Measurements from ENCODE around the gene ACAT1.
"Not testable (repeated sequence)": the region's sequence is repeated elsewhere in the genome, so short reads cannot be mapped to it uniquely, and the experiment has no call there.

ACAT1 gene

DNA sequence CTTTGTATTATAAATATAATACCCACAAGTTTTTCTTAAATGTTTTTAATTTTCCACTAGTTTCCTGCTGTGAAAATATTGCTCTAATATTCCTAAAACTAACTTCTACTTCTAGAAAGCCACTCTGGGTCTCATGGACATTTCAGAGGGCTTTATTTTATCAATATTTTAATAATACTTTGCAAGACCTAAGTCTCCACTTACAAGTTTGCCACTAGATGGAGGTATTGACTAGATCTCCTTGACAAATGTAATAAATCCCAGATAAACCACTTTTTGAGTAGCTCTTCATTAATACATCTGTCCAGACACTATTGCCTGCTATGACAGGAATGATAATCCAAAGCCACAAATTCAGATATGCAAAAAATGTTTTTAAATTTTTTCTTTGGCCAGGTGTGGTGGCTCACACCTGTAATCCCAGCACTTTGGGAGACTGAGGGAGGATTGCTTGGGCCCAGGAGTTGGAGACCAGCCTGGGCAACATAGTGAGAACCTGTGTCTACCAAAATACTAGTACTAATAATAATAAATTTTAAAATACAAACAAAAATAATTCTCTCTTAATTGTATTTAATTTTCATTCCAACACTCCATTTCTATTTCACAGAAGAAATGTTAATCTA is 3.5 kb upstream of the ACAT1 start:
- no peak overlapping the region for H3K4me3 ChIP-seq
- H3K36me3 ChIP-seq = no peaks in the 10 kb centered on the region
- intact Hi-C loops (cut with DNase I; ENCODE audit: low total_unique reads) = no loop called here
- DNase-seq = no peak
- H3K4me1 ChIP-seq = peaks cover 0 to 28% (median 19%) of the 10 kb centered on the region in 4 donors
- no peak overlapping the region for H3K27ac ChIP-seq
- H3K9me3 ChIP-seq = no peaks in the 10 kb centered on the region
- no peaks in the 10 kb centered on the region for H3K27me3 ChIP-seq
- TF ChIP-seq, protein P1, sequence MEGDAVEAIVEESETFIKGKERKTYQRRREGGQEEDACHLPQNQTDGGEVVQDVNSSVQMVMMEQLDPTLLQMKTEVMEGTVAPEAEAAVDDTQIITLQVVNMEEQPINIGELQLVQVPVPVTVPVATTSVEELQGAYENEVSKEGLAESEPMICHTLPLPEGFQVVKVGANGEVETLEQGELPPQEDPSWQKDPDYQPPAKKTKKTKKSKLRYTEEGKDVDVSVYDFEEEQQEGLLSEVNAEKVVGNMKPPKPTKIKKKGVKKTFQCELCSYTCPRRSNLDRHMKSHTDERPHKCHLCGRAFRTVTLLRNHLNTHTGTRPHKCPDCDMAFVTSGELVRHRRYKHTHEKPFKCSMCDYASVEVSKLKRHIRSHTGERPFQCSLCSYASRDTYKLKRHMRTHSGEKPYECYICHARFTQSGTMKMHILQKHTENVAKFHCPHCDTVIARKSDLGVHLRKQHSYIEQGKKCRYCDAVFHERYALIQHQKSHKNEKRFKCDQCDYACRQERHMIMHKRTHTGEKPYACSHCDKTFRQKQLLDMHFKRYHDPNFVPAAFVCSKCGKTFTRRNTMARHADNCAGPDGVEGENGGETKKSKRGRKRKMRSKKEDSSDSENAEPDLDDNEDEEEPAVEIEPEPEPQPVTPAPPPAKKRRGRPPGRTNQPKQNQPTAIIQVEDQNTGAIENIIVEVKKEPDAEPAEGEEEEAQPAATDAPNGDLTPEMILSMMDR (IDR thresholded peaks at IDR 0.05) = peak in 1 of 2 experiments; percentile 22

DNA sequence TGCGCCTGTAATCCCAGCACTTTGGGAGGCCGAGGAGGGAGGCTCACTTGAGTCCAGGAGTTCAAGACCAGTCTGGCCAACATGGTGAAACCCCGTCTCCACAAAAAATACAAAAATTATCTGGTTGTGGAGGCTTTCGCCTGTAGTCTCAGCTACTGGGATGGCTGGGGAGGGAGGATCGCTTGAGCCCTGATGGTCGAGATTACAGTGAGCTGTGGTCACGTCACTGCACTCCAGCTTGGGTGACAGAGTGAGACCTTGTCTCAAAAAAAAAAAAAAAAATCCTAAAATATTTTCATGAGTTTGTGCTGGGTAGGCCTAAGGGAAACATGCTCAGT is 462 bp upstream of the ACAT1 start:
- intact Hi-C loops (cut with DNase I; ENCODE audit: low total_unique reads) = loop anchor here (5.0 kb wide), 1 partner anchor 101 kb away; the partner anchor contains the start of genes ATM and NPAT
- peak overlapping the region; percentile 98 for H3K27ac ChIP-seq
- H3K4me1 ChIP-seq = peaks cover 0 to 41% (median 26%) of the 10 kb centered on the region in 4 donors
- not testable (repeated sequence) for H3K27me3 ChIP-seq, H3K9me3 ChIP-seq, DNase-seq, H3K36me3 ChIP-seq
- H3K4me3 ChIP-seq = peak overlapping the region; percentile 84 to 87

DNA sequence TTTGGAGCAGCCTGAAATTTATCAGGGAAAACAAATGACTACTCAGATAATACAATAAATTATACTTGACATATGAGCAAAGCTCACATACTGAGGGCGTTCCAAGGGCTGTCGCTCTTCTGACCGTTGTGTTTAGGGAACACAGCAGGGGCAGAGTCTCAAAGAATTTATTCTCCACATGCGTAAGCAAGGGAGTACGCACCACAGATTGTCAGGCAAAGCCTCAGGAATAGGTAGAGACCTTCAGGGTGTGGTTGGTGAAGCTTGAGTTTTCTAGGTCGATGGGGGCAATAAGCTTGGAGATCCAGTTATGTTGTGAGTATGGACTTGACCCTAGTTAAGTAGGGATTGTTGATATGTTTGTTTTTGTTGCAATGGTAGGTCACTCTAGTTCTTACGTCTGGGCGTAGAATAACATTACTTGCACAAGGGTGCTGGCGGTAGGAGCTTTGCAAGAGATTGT is 830 bp downstream of the ACAT1 start:
- Histone ChIP-seq H3K4me3 (peak overlapping the region; percentile 84 to 87), H3K36me3 (no peaks in the 10 kb centered on the region), H3K9me3 (no peaks in the 10 kb centered on the region), H3K27me3 (no peaks in the 10 kb centered on the region), H3K4me1 (peaks cover 0 to 36% (median 22%) of the 10 kb centered on the region in 4 donors), H3K27ac (peak overlapping the region; percentile 98)
- TF ChIP-seq, protein P1 (IDR thresholded peaks at IDR 0.05) = no peak
- DNase-seq = peak in 1 of 2 donors; percentile 68
- intact Hi-C loops (cut with DNase I; ENCODE audit: low total_unique reads) = loop anchor here (5.0 kb wide), 1 partner anchor 100 kb away; the partner anchor contains the start of genes ATM and NPAT

DNA sequence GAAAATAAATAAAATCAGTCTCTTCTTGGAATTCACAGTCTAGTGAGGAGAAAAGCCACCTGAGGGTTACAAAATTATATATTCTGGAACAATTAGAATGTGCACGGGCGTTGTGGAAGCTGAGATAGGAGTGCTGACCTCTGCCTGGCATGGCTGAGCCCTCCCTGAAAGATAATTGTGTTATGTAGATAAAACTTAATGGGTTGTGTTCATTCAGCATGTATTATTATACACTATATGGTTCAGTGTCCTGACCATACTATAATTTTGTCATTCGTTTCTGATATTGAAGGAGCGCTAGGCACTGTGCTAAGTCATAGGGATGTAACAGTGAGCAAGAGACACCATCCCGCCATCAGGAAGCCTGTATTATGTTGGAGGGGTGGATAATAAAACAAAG is 3.7 kb downstream of the ACAT1 start:
- no peak for DNase-seq
- no peaks in the 10 kb centered on the region for H3K9me3 ChIP-seq
- H3K27ac ChIP-seq = no peak overlapping the region
- intact Hi-C loops (cut with DNase I; ENCODE audit: low total_unique reads) = no loop called here
- H3K36me3 ChIP-seq = peaks cover 8 to 17% (median 8%) of the 10 kb centered on the region in 3 donors
- H3K4me1 ChIP-seq = peaks cover 0 to 36% (median 23%) of the 10 kb centered on the region in 4 donors
- no peak overlapping the region for H3K4me3 ChIP-seq
- TF ChIP-seq, protein P1 (IDR thresholded peaks at IDR 0.05) = no peak
- H3K27me3 ChIP-seq = no peaks in the 10 kb centered on the region

DNA sequence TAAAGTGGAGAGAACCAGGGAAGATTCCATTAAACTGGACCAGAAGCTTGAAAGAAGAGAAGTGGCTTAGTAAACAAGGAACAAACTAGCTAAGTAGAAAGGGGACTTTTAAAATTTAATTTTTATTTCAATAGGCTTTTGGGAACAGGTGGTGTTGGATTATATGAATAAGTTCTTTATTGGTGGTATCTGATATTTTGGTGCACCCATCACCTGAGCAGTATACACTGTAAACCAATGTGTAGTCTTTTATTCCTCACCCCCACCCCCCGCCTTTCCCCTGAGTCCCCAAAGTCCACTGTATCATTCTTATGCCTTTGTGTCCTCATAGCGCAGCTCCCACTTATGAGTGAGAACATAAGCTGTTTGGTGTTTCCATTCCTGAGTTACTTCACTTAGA is 7.4 kb downstream of the ACAT1 start:
- Histone ChIP-seq H3K4me3 (no peak overlapping the region), H3K36me3 (peaks cover 8 to 33% (median 16%) of the 10 kb centered on the region in 3 donors), H3K9me3 (no peaks in the 10 kb centered on the region), H3K27ac (no peak overlapping the region), H3K4me1 (peaks cover 0 to 22% (median 9%) of the 10 kb centered on the region in 4 donors), H3K27me3 (no peaks in the 10 kb centered on the region)
- no peak for DNase-seq
- intact Hi-C loops (cut with DNase I; ENCODE audit: low total_unique reads) = no loop called here
- TF ChIP-seq, protein P1 (IDR thresholded peaks at IDR 0.05) = no peak

DNA sequence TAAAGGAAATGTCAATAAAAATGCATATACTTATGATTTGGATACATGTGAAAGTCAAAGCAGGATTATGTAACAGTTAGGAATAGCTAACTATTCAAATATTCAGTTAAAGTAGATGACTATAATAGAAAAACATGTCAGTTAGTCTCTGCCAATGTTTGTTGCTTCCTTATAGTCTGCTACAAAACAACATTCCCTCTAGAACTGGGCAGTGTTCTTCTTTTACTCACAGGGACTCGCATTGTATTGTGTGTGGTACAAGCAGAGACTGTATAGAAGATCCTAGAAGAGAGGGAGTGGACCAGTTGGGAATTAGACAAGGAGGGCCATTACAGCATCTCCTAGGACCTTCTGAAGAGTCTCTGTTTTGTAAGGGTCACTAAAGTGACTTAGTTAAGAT is 10.6 kb downstream of the ACAT1 start:
- Histone ChIP-seq H3K9me3 (no peaks in the 10 kb centered on the region), H3K36me3 (peaks cover 25 to 62% (median 43%) of the 10 kb centered on the region in 3 donors), H3K4me1 (peaks cover 0 to 8% (median 3%) of the 10 kb centered on the region in 4 donors), H3K27ac (no peak overlapping the region), H3K4me3 (no peak overlapping the region), H3K27me3 (no peaks in the 10 kb centered on the region)
- intact Hi-C loops (cut with DNase I; ENCODE audit: low total_unique reads) = no loop called here
- TF ChIP-seq, protein P1 (IDR thresholded peaks at IDR 0.05) = no peak
- no peak for DNase-seq

DNA sequence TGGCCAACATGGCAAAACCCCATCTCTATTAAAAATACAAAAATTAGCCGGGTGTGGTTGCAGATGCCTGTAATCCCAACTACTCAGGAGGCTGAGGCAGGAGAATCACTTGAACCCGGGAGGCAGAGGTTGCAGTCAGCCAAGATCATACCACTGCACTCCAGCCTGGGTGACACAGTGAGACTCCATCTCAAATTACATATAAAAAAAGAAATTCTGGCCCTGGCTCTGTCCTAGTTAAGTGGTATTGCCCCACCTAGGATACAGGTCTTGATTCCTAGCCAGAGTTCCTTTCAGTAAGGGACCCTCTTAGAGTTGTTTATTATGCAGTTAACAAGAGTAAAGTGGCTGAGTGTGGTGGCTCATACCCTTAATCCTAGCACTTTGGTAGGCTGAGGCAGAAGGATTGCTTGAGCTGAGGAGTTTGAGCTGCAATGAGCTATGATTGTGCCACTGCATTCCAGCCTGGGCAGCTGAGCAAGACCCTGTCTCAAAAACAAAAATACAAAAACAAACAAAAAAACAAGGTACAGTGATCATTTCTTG is 11.7 kb downstream of the ACAT1 start:
- intact Hi-C loops (cut with DNase I; ENCODE audit: low total_unique reads); H3K27ac ChIP-seq; H3K9me3 ChIP-seq; DNase-seq; H3K4me1 ChIP-seq; H3K27me3 ChIP-seq; H3K4me3 ChIP-seq: not testable (repeated sequence)
- H3K36me3 ChIP-seq = peaks cover 26 to 71% (median 48%) of the 10 kb centered on the region in 3 donors
